ENCODE data around the gene GRK5. TPM values are rescaled to one million over a fixed set of nuclear protein-coding genes. Genes with fewer than 3 reads are reported as not detected.

GRK5 gene
- total and polyA plus RNA-seq, 2 donors from 2014 or later: 7.3 to 18.7 TPM

DNA sequence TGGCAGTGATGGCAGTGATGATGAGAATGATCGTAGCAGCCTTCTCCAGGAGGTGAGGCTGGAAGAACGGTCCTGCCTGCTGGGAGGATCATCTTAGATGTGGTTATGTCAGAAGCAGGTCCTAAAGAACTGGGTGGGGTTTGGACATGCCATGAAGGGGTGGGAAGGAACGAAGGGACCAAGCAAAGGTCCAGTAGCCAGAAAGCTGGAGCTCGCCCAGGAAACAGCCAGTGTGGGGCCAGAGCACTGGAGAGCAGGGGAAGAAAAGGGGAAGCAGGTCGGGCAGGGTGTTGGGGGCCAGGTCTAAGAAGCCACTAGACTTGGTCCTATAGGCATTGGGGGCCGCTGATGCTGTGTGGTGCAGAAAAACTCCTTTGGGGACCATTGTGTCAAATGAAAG lies 207.8 kb downstream of the GRK5 start:
- Histone ChIP-seq H3K27me3 (ENCODE audit: control insufficient read depth, insufficient read depth, low read length) (no peaks in the 10 kb centered on the region), H3K4me3 (ENCODE audit: low read length in 3 of 3) (no peak overlapping the region), H3K4me1 (ENCODE audit: control insufficient read depth in 2 of 3, insufficient read depth in 2 of 3, low read depth in 1 of 3, low read length in 3 of 3) (peaks cover 3 to 15% (median 7%) of the 10 kb centered on the region in 3 donors), H3K9ac (ENCODE audit: low read length in 3 of 3) (no peak overlapping the region), H3K9me3 (ENCODE audit: control insufficient read depth in 2 of 3, insufficient read depth in 1 of 3, low read length in 3 of 3) (no peaks in the 10 kb centered on the region), H3K36me3 (ENCODE audit: control insufficient read depth in 2 of 3, insufficient read depth in 3 of 3, low read length in 3 of 3) (peaks cover 0 to 3% (median 0%) of the 10 kb centered on the region in 3 donors), H3K27ac (ENCODE audit: low read depth in 2 of 2, low read length in 2 of 2) (no peak overlapping the region)
- no peak for TF ChIP-seq CTCF (IDR thresholded peaks at IDR 0.05; ENCODE audit: borderline replicate concordance, extremely low read depth, insufficient read depth)
- intact Hi-C loops (cut with DNase I): loop anchor here (10.0 kb wide), 1 partner anchor 220 kb away; no protein-coding TSS in a partner anchor
- no peak for DNase-seq
- FAIRE-seq: no peak

- intact Hi-C loops (cut with DNase I): loop anchor here (10.0 kb wide), 1 partner anchor 221 kb away; no protein-coding TSS in a partner anchor
- Histone ChIP-seq H3K9me3 (ENCODE audit: control insufficient read depth in 2 of 3, insufficient read depth in 1 of 3, low read length in 3 of 3) (no peaks in the 10 kb centered on the region), H3K4me3 (ENCODE audit: low read length in 3 of 3) (no peak overlapping the region), H3K9ac (ENCODE audit: low read length in 3 of 3) (no peak overlapping the region), H3K27ac (ENCODE audit: low read depth in 2 of 2, low read length in 2 of 2) (no peak overlapping the region), H3K27me3 (ENCODE audit: control insufficient read depth, insufficient read depth, low read length) (no peaks in the 10 kb centered on the region), H3K4me1 (ENCODE audit: control insufficient read depth in 2 of 3, insufficient read depth in 2 of 3, low read depth in 1 of 3, low read length in 3 of 3) (peaks cover 3 to 14% (median 7%) of the 10 kb centered on the region in 3 donors), H3K36me3 (ENCODE audit: control insufficient read depth in 2 of 3, insufficient read depth in 3 of 3, low read length in 3 of 3) (peaks cover 0 to 3% (median 0%) of the 10 kb centered on the region in 3 donors)
- DNase-seq: no peak
- FAIRE-seq: no peak
- TF ChIP-seq CTCF (IDR thresholded peaks at IDR 0.05; ENCODE audit: borderline replicate concordance, extremely low read depth, insufficient read depth): no peak
Observed at GRCh38 chr10:119415536-119416503, 208.4 kb downstream of the GRK5 start.

DNA sequence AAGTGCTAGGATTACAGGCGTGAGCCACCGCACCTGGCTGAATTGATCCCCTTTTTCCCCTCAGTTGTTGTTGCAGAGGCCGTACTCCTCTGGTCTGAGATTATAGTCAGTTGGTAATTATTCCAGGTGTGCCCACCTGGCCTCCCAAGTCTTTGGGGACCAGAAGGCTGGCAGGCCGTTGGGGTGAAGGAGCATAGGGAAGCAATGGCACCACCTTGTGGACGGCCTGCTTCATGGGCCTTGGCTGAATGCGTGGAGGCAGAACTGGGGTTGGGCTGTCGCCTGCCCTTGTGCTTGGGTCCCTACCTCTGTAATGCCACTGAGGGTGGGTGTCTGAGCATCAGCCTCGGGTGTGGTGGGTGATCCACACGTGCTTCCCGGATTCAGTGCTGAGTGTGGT lies 209.5 kb downstream of the GRK5 start:
- Histone ChIP-seq H3K27ac (ENCODE audit: low read depth in 2 of 2, low read length in 2 of 2) (no peak overlapping the region), H3K4me3 (ENCODE audit: low read length in 3 of 3) (no peak overlapping the region), H3K4me1 (ENCODE audit: control insufficient read depth in 2 of 3, insufficient read depth in 2 of 3, low read depth in 1 of 3, low read length in 3 of 3) (peaks cover 3 to 12% (median 7%) of the 10 kb centered on the region in 3 donors), H3K9ac (ENCODE audit: low read length in 3 of 3) (no peak overlapping the region), H3K36me3 (ENCODE audit: control insufficient read depth in 2 of 3, insufficient read depth in 3 of 3, low read length in 3 of 3) (peaks cover 0 to 3% (median 0%) of the 10 kb centered on the region in 3 donors), H3K9me3 (ENCODE audit: control insufficient read depth in 2 of 3, insufficient read depth in 1 of 3, low read length in 3 of 3) (no peaks in the 10 kb centered on the region), H3K27me3 (ENCODE audit: control insufficient read depth, insufficient read depth, low read length) (no peaks in the 10 kb centered on the region)
- FAIRE-seq (no peak), DNase-seq (peak in 4 of 5 donors; percentile 69 to 84 (median 78))
- peak; percentile 77 for TF ChIP-seq CTCF (IDR thresholded peaks at IDR 0.05; ENCODE audit: borderline replicate concordance, extremely low read depth, insufficient read depth)
- intact Hi-C loops (cut with DNase I): loop anchor here (10.0 kb wide), 1 partner anchor 222 kb away; no protein-coding TSS in a partner anchor
